Right lobe of liver (tissue), 4 donors: ENCODE data around the gene TMEM132D.

Source experiments
- POLR2A ChIP-seq: fragments of 450-650 bp; IDR thresholded peaks from one replicate; pipeline ENCODE4 v1.6.1; 2017; ENCODE audit warnings: antibody characterized with exemption, mild to moderate bottlenecking
- TF ChIP-seq, protein P1 (sequence below), 4 donors: fragments of 200-600 bp in 3 of 4; fragments of 450-650 bp in 1 of 4; IDR thresholded peaks; one replicate each; pipeline versions ENCODE4 v1.5.1 to v1.8.0; 2016 to 2022; ENCODE audit warnings: antibody characterized with exemption in 4 of 4, mild to moderate bottlenecking in 2 of 4
- donor health status: DM: no; HTN: no; CAD: no.
- donor health status: DM: no; HTN: no; CAD: no.
- donor health status: DM: no; HTN: yes; CAD: no.

DNA sequence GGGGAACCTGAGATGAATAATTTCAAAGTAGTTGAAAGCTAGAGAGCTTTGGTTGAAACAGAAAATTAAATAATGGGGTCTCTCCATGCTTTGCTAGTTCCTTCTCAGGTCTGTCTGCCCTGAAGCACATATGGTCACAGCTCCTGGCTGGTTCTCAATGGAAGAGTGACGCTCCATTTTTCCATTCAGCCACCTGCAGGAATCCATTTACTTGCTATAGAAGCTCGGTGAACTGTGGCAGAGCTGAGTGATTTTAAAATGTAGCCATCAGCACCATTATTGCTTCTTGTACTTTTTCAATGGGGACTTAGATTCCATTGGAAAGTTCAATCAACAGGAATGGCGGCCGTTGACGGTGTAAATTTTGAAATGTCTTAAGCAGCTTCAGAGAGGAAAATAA lies 525.3 kb downstream of the TMEM132D start:
- TF ChIP-seq POLR2A: no peak
- TF ChIP-seq, protein P1, sequence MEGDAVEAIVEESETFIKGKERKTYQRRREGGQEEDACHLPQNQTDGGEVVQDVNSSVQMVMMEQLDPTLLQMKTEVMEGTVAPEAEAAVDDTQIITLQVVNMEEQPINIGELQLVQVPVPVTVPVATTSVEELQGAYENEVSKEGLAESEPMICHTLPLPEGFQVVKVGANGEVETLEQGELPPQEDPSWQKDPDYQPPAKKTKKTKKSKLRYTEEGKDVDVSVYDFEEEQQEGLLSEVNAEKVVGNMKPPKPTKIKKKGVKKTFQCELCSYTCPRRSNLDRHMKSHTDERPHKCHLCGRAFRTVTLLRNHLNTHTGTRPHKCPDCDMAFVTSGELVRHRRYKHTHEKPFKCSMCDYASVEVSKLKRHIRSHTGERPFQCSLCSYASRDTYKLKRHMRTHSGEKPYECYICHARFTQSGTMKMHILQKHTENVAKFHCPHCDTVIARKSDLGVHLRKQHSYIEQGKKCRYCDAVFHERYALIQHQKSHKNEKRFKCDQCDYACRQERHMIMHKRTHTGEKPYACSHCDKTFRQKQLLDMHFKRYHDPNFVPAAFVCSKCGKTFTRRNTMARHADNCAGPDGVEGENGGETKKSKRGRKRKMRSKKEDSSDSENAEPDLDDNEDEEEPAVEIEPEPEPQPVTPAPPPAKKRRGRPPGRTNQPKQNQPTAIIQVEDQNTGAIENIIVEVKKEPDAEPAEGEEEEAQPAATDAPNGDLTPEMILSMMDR (IDR thresholded peaks at IDR 0.05): no peak
